Thyroid gland (tissue), 4 donors: ENCODE data around the gene USH1G.

Source experiments
- CTCF ChIP-seq, 6 experiments: fragments of 200-600 bp in 3 of 6; fragments of 450-650 bp in 3 of 6; sonication (generic) in 3 of 6; IDR thresholded peaks; one replicate each; pipeline ENCODE4 v1.5.1; 2016 to 2019; ENCODE audit warnings: antibody characterized with exemption in 6 of 6, mild to moderate bottlenecking in 2 of 6, inconsistent platforms in 1 of 6, moderate library complexity in 1 of 6
- POLR2A ChIP-seq, 2 donors: fragments of 450-650 bp; IDR thresholded peaks; one replicate each; pipeline ENCODE4 v1.6.1; 2017; ENCODE audit warnings: antibody characterized with exemption in 2 of 2, mild to moderate bottlenecking in 2 of 2, moderate library complexity in 1 of 2

GRCh38 chr17:74949455-74950115, 26.5 kb upstream of the USH1G start:
- TF ChIP-seq CTCF (IDR thresholded peaks at IDR 0.05) (no peak), POLR2A (IDR thresholded peaks at IDR 0.05) (no peak)
